Measurements from ENCODE around the gene SLC13A2. TPM values are rescaled to one million over a fixed set of nuclear protein-coding genes. Genes with fewer than 3 reads are reported as not detected.

Gene SLC13A2
- total and polyA plus RNA-seq, 11 donors = 0.03 TPM; not detected in 10

- intact Hi-C loops (cut with DNase I) = no loop called here
These were observed 32.7 kb downstream of the SLC13A2 start, which contains the start of gene FOXN1 for GRCh38 chr17:28505986-28506665. Gene FOXN1, plus strand, starts transcription at chr17:28506348. Its CDS starts 17,622 bp downstream, at chr17:28523970.

GRCh38 chr17:28506763-28507487 lies 33.5 kb downstream of the SLC13A2 start:
- Histone ChIP-seq H3K27me3 (peaks cover 0 to 40% (median 6%) of the 10 kb centered on the region in 9 donors), H3K9me3 (no peaks in the 10 kb centered on the region)
- peak in 1 of 5 donors; percentile 33 for DNase-seq

More at GRCh38 chr17:28505986-28506665, 32.7 kb downstream of the SLC13A2 start, which contains the start of gene FOXN1:
- Histone ChIP-seq H3K27ac (no peak within 1 kb of the TSS), H3K4me3 (no peak within 1 kb of the TSS), H3K27me3 (peaks cover 0 to 39% (median 6%) of the 10 kb centered on the region in 9 donors), H3K4me1 (peaks cover 0 to 7% (median 0%) of the 10 kb centered on the region in 12 donors), H3K9me3 (no peaks in the 10 kb centered on the region), H3K36me3 (no peaks in the 10 kb centered on the region)
- no peak for ATAC-seq
- 78 to 87% (median 84%) methylated on average over 14 to 28 of the region's 28 CpGs for WGBS, 4 donors
- TF ChIP-seq POLR2A (IDR thresholded peaks at IDR 0.05) = no peak
- no peak for TF ChIP-seq CTCF (IDR thresholded peaks at IDR 0.05)
- peak in 1 of 5 donors; percentile 54 for DNase-seq

GRCh38 chr17:28507567-28508203 lies 34.2 kb downstream of the SLC13A2 start:
- Histone ChIP-seq H3K4me3 (no peak overlapping the region), H3K27me3 (peaks cover 0 to 47% (median 6%) of the 10 kb centered on the region in 9 donors), H3K36me3 (no peaks in the 10 kb centered on the region), H3K9me3 (no peaks in the 10 kb centered on the region), H3K27ac (no peak overlapping the region), H3K4me1 (no peaks in the 10 kb centered on the region)
- no peak for TF ChIP-seq POLR2A (IDR thresholded peaks at IDR 0.05)
- TF ChIP-seq CTCF (IDR thresholded peaks at IDR 0.05) = no peak
- DNase-seq = no peak
- intact Hi-C loops (cut with DNase I) = no loop called here
- WGBS, 4 donors = 23 to 34% (median 30%) methylated on average over 12 to 24 of the region's 24 CpGs
- ATAC-seq = no peak

More at GRCh38 chr17:28506763-28507487, 33.5 kb downstream of the SLC13A2 start:
- no peak for TF ChIP-seq POLR2A (IDR thresholded peaks at IDR 0.05)
- TF ChIP-seq CTCF (IDR thresholded peaks at IDR 0.05) = no peak
- intact Hi-C loops (cut with DNase I) = no loop called here
- H3K4me1 ChIP-seq = no peaks in the 10 kb centered on the region
- 69 to 72% (median 71%) methylated on average over 12 to 14 of the region's 14 CpGs for WGBS, 4 donors
- H3K36me3 ChIP-seq = no peaks in the 10 kb centered on the region
- no peak overlapping the region for H3K27ac ChIP-seq
- H3K4me3 ChIP-seq = no peak overlapping the region
- no peak for ATAC-seq

Data from heart left ventricle (tissue), 16 donors.